HepG2 (cell line): Measurements from ENCODE around the gene COL4A6. TPM values are rescaled to one million over a fixed set of nuclear protein-coding genes. Genes with fewer than 3 reads are reported as not detected.

Source experiments
- BHLHE40 ChIP-seq: IDR thresholded peaks from 2 replicates; pipeline ENCODE4 v1.6.1; 2011; ENCODE audit warnings: low read length, improper control_type of control experiment
- BORCS8-MEF2B ChIP-seq: sonication (generic); formaldehyde crosslinking; IDR thresholded peaks from 2 replicates; pipeline ENCODE4 v1.8.0; 2022; ENCODE audit warnings: mild to moderate bottlenecking, missing genetic modification reagents
- ELF1 ChIP-seq: sonication (generic); formaldehyde crosslinking; IDR thresholded peaks from 2 replicates; pipeline ENCODE4 v1.4.0; 2020; ENCODE audit warnings: missing genetic modification reagents
- FOXP1 ChIP-seq, 2 experiments: fragments of 450-650 bp in 1 of 2; IDR thresholded peaks; 2 replicates each; pipeline ENCODE4 v1.6.1; 2017 to 2018; ENCODE audit warnings: antibody characterized with exemption in 1 of 2
- GATAD2A ChIP-seq: IDR thresholded peaks from 2 replicates; pipeline ENCODE4 v1.6.1; 2016
- HMGXB4 ChIP-seq, 2 experiments: sonication (generic) in 1 of 2; formaldehyde crosslinking in 1 of 2; IDR thresholded peaks; 2 replicates each; pipeline versions ENCODE4 v1.4.0 to v1.6.1; 2018 to 2020; ENCODE audit warnings: missing genetic modification reagents in 2 of 2, borderline replicate concordance in 1 of 2, low read depth in 1 of 2, mild to moderate bottlenecking in 1 of 2, missing biosample characterization in 1 of 2
- JARID2 ChIP-seq: sonication (generic); formaldehyde crosslinking; IDR thresholded peaks from 2 replicates; pipeline ENCODE4 v1.8.1; 2023; ENCODE audit warnings: missing genetic modification reagents, inconsistent platforms; ENCODE audit not compliant: insufficient replicate concordance
- NCOA2 ChIP-seq: sonication (generic); formaldehyde crosslinking; IDR thresholded peaks from 2 replicates; pipeline ENCODE4 v1.8.0; 2022; ENCODE audit warnings: inconsistent platforms
- NR1H2 ChIP-seq: sonication (generic); formaldehyde crosslinking; IDR thresholded peaks from 2 replicates; pipeline ENCODE4 v1.8.1; 2022; ENCODE audit warnings: low read depth, missing genetic modification reagents, borderline replicate concordance
- RCOR2 ChIP-seq: IDR thresholded peaks from 2 replicates; pipeline ENCODE4 v1.6.1; 2016; ENCODE audit warnings: missing biosample characterization, missing genetic modification reagents
- RFX5 ChIP-seq: IDR thresholded peaks from 2 replicates; pipeline ENCODE4 v1.6.1; 2011; ENCODE audit warnings: low read depth, low read length, improper control_type of control experiment
- ZBTB46 ChIP-seq: sonication (generic); formaldehyde crosslinking; IDR thresholded peaks from 2 replicates; pipeline ENCODE4 v1.4.0; 2020; ENCODE audit warnings: mild to moderate bottlenecking, missing genetic modification reagents, borderline replicate concordance
- ZNF101 ChIP-seq: sonication (generic); formaldehyde crosslinking; IDR thresholded peaks from 2 replicates; pipeline ENCODE4 v1.4.0; 2020; ENCODE audit warnings: mild to moderate bottlenecking, low read depth, missing genetic modification reagents, borderline replicate concordance
- ZNF333 ChIP-seq: sonication (generic); formaldehyde crosslinking; IDR thresholded peaks from 2 replicates; pipeline ENCODE4 v1.4.0; 2020; ENCODE audit warnings: mild to moderate bottlenecking, missing genetic modification reagents, borderline replicate concordance
- ZNF574 ChIP-seq: sonication (generic); formaldehyde crosslinking; IDR thresholded peaks from 2 replicates; pipeline ENCODE4 v1.4.0; 2020; ENCODE audit warnings: missing genetic modification reagents
- ZNF704 ChIP-seq: sonication (generic); formaldehyde crosslinking; IDR thresholded peaks from 2 replicates; pipeline ENCODE4 v1.8.1; 2023; ENCODE audit warnings: mild to moderate bottlenecking, inconsistent platforms, moderate library complexity, missing genetic modification reagents, borderline replicate concordance
- ZNF850 ChIP-seq: sonication (generic); formaldehyde crosslinking; conservative IDR thresholded peaks from 2 replicates; pipeline ENCODE4 v1.9.0; 2021; ENCODE audit warnings: mild to moderate bottlenecking, missing genetic modification reagents
- ZUFSP ChIP-seq: sonication (generic); formaldehyde crosslinking; IDR thresholded peaks from 2 replicates; pipeline ENCODE4 v1.9.0; 2021; ENCODE audit warnings: missing genetic modification reagents, mild to moderate bottlenecking, borderline replicate concordance
- polyA plus RNA-seq, 8 experiments: library from polyadenylated mRNA; depleted of rRNA in 3 of 8; stranded (reverse) in 7 of 8; unstranded in 1 of 8; fragments of >200 nt; fragmentation: Illumina TruSeq in 4 of 8; extraction: Trizol in 4 of 8; gene quantifications; 2 replicates each; pipeline versions ENCODE4 v1.2.1 to v1.2.3, GENCODE V29; 2011 to 2016; ENCODE audit warnings: low read depth in 4 of 8, missing spikeins in 1 of 8, mixed read lengths in 1 of 8; ENCODE audit not compliant: insufficient read depth in 1 of 8
- total RNA-seq, 5 experiments: library from RNA; depleted of rRNA; stranded (reverse); fragments of >200 nt; fragmentation: Illumina TruSeq; extraction: Trizol; gene quantifications; 2 replicates each; pipeline ENCODE4 v1.2.3, GENCODE V29; 2016; ENCODE audit warnings: low read depth in 1 of 5

COL4A6 gene
- total and polyA plus RNA-seq, 2 of the 13 experiments (the other 11 are each of a cell fraction or from before 2014, with no cell fraction given), result 4.5 to 8.2 TPM

- TF ChIP-seq HMGXB4 (CRISPR knock-in tag; IDR thresholded peaks at IDR 0.05; ENCODE audit: borderline replicate concordance in 1 of 2, low read depth in 1 of 2) (0 out of 4 replicates have a peak, but pooled peaks of 1 of the 2 experiments have one; percentile 38), ZNF101 (CRISPR knock-in tag) (no peak), ZBTB46 (CRISPR knock-in tag) (no peak), BHLHE40 (no peak), ZNF704 (CRISPR knock-in tag) (no peak), ZUFSP (CRISPR knock-in tag) (no peak), BORCS8-MEF2B (no peak), ZNF850 (CRISPR knock-in tag) (no peak), RFX5 (no peak), RCOR2 (peak; percentile 40; the same call in 1 of the 2 replicates), ZNF574 (CRISPR knock-in tag) (no peak), GATAD2A (CRISPR knock-in tag) (peak; percentile 71; the same call in 1 of the 2 replicates), ZNF333 (no peak), NR1H2 (CRISPR knock-in tag) (no peak), FOXP1 (IDR thresholded peaks at IDR 0.05) (no peak), FOXP1 (CRISPR knock-in tag; IDR thresholded peaks at IDR 0.05) (no peak), ELF1 (no peak), NCOA2 (peak; percentile 13; the same call in 1 of the 2 replicates), JARID2 (no peak)
Observed at GRCh38 chrX:108307132-108308085, 130.8 kb downstream of the COL4A6 start (continued).
